CD4-positive, CD25-positive, alpha-beta regulatory T cell (primary cell): ENCODE measurements around the gene SLC1A2. TPM values are rescaled to one million over a fixed set of nuclear protein-coding genes. Genes with fewer than 3 reads are reported as not detected.

Source experiments
- ATAC-seq, 2 donors: fragments of 150-1000 bp; cut with Tn5 transposase; one replicate each; pipeline ENCODE4 v1.10.0; 2021; ENCODE audit warnings: low read depth in 2 of 2, moderate number of reproducible peaks in 2 of 2, moderate library complexity in 1 of 2
- DNase-seq, 3 donors: peaks; one replicate each; pipeline versions ENCODE4 v3.0.0 to v3.0.0-alpha.2; 2012 to 2022; ENCODE audit warnings: mixed read lengths in 1 of 3
- H3K27ac ChIP-seq: one replicate; pipeline ENCODE4 v1.7.0; 2013; ENCODE audit warnings: mild to moderate bottlenecking, low read length; ENCODE audit not compliant: insufficient read depth, poor library complexity, severe bottlenecking
- H3K27me3 ChIP-seq: one replicate; pipeline ENCODE4 v1.7.0; 2013; ENCODE audit warnings: low read length; ENCODE audit not compliant: control insufficient read depth, insufficient read depth
- H3K36me3 ChIP-seq: one replicate; pipeline ENCODE4 v1.7.0; 2013; ENCODE audit warnings: mild to moderate bottlenecking, low read length, moderate library complexity; ENCODE audit not compliant: control insufficient read depth, insufficient read depth
- H3K4me1 ChIP-seq: 2 replicates; pipeline ENCODE4 v1.7.0; 2013; ENCODE audit warnings: mild to moderate bottlenecking, low read length; ENCODE audit not compliant: insufficient read depth, control insufficient read depth, poor library complexity, severe bottlenecking
- H3K4me3 ChIP-seq: one replicate; pipeline ENCODE4 v1.7.0; 2013; ENCODE audit warnings: low read depth, mild to moderate bottlenecking, low read length, moderate library complexity
- H3K9me3 ChIP-seq, 2 experiments: 1 replicate in 1 of 2; 2 replicates in 1 of 2; pipeline ENCODE4 v1.7.0; 2013; ENCODE audit warnings: low read length in 2 of 2, mild to moderate bottlenecking in 1 of 2, moderate library complexity in 1 of 2; ENCODE audit not compliant: control insufficient read depth in 2 of 2
- H3K27ac Mint-ChIP-seq, 3 donors: one replicate each; pipeline ENCODE4 v1.8.0; 2020 to 2022; ENCODE audit warnings: mild to moderate bottlenecking in 3 of 3, mixed read lengths in 3 of 3, moderate library complexity in 2 of 3
- H3K27me3 Mint-ChIP-seq: one replicate; pipeline ENCODE4 v1.8.0; 2022; ENCODE audit warnings: mild to moderate bottlenecking, mixed read lengths
- H3K36me3 Mint-ChIP-seq: one replicate; pipeline ENCODE4 v1.8.0; 2020; ENCODE audit warnings: mixed read lengths
- H3K4me1 Mint-ChIP-seq, 4 donors: one replicate each; pipeline ENCODE4 v1.8.0; 2020 to 2022; ENCODE audit warnings: mixed read lengths in 4 of 4, mild to moderate bottlenecking in 1 of 4
- H3K4me3 Mint-ChIP-seq, 4 donors: one replicate each; pipeline ENCODE4 v1.8.0; 2020 to 2022; ENCODE audit warnings: mild to moderate bottlenecking in 4 of 4, mixed read lengths in 4 of 4, moderate library complexity in 3 of 4
- H3K9me3 Mint-ChIP-seq, 7 donors: one replicate each; pipeline ENCODE4 v1.8.0; 2020 to 2022; ENCODE audit warnings: mixed read lengths in 7 of 7, mild to moderate bottlenecking in 3 of 7, moderate library complexity in 2 of 7
- polyA plus RNA-seq, 4 donors: library from polyadenylated mRNA; unstranded; fragments of 300-500 nt; fragmentation: Illumina TruSeq; gene quantifications; one replicate each; pipeline ENCODE4 v1.2.3, GENCODE V29; 2021
- total RNA-seq: library from RNA; stranded (reverse); gene quantifications from one replicate; pipeline ENCODE4 v1.2.3, GENCODE V29; 2022

The SLC1A2 gene
- total and polyA plus RNA-seq, 5 donors from 2014 or later: 0.08 to 0.23 TPM; not detected in 3

- Histone ChIP-seq H3K27me3 (no peaks in the 10 kb centered on the region), H3K36me3 (no peaks in the 10 kb centered on the region), H3K9me3 (no peaks in the 10 kb centered on the region), H3K27ac (no peak overlapping the region), H3K4me1 (no peaks in the 10 kb centered on the region), H3K4me3 (no peak overlapping the region)
- no peak overlapping the region for H3K4me3 Mint-ChIP-seq
- H3K27ac Mint-ChIP-seq: no peak overlapping the region
- peaks cover 0 to 12% (median 3%) of the 10 kb centered on the region in 4 donors for H3K4me1 Mint-ChIP-seq
- no peaks in the 10 kb centered on the region for H3K36me3 Mint-ChIP-seq
- peaks cover 10% of the 10 kb centered on the region for H3K27me3 Mint-ChIP-seq
- no peaks in the 10 kb centered on the region for H3K9me3 Mint-ChIP-seq
- DNase-seq (no peak), ATAC-seq (no peak)
Observed at GRCh38 chr11:35313066-35313759, 106.1 kb downstream of the SLC1A2 start.

- Histone ChIP-seq H3K27me3 (no peaks in the 10 kb centered on the region), H3K4me3 (no peak overlapping the region), H3K9me3 (no peaks in the 10 kb centered on the region), H3K27ac (no peak overlapping the region), H3K36me3 (no peaks in the 10 kb centered on the region), H3K4me1 (no peaks in the 10 kb centered on the region)
- Mint-ChIP-seq H3K27me3 (peaks cover 10% of the 10 kb centered on the region), H3K9me3 (no peaks in the 10 kb centered on the region), H3K36me3 (no peaks in the 10 kb centered on the region), H3K4me3 (no peak overlapping the region), H3K4me1 (peaks cover 0 to 6% (median 1%) of the 10 kb centered on the region in 4 donors), H3K27ac (no peak overlapping the region)
- DNase-seq: no peak
- ATAC-seq: no peak
Observed at GRCh38 chr11:35311331-35311730, 108.0 kb downstream of the SLC1A2 start.

GRCh38 chr11:35308157-35308556, 111.2 kb downstream of the SLC1A2 start:
- Histone ChIP-seq H3K4me3 (no peak overlapping the region), H3K4me1 (no peaks in the 10 kb centered on the region), H3K36me3 (no peaks in the 10 kb centered on the region), H3K9me3 (no peaks in the 10 kb centered on the region), H3K27ac (no peak overlapping the region), H3K27me3 (no peaks in the 10 kb centered on the region)
- ATAC-seq: no peak
- H3K4me3 Mint-ChIP-seq: no peak overlapping the region
- H3K9me3 Mint-ChIP-seq: no peaks in the 10 kb centered on the region
- no peak for DNase-seq
- peaks cover 0 to 27% (median 15%) of the 10 kb centered on the region in 4 donors for H3K4me1 Mint-ChIP-seq
- peaks cover 5% of the 10 kb centered on the region for H3K27me3 Mint-ChIP-seq
- peak overlapping the region in 1 of 3 donors; percentile 59 for H3K27ac Mint-ChIP-seq
- H3K36me3 Mint-ChIP-seq: no peaks in the 10 kb centered on the region

DNA sequence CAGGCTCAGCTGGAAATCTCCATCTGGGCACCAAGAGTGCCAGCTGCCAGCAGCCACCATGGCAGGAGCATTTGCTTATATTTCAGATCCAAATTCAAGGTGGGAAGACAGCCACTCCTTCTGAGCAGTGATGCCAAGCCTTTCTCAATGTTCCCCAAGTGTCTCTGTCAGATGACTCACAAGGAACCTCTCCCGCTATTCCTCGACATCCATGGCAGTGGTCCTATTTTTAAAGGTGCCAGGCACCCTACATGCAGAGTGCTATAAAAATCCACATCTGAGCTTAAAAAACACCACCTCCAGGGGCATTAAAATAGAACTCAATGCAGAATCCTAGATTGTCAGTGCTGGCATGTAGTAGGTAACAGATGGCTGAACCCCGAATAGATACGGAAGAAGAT, 112.1 kb downstream of the SLC1A2 start:
- H3K9me3 Mint-ChIP-seq: no peaks in the 10 kb centered on the region
- Histone ChIP-seq H3K4me3 (no peak overlapping the region), H3K9me3 (no peaks in the 10 kb centered on the region), H3K4me1 (no peaks in the 10 kb centered on the region), H3K27me3 (no peaks in the 10 kb centered on the region), H3K36me3 (no peaks in the 10 kb centered on the region), H3K27ac (no peak overlapping the region)
- ATAC-seq: no peak
- no peak for DNase-seq
- no peaks in the 10 kb centered on the region for H3K36me3 Mint-ChIP-seq
- peaks cover 0 to 27% (median 19%) of the 10 kb centered on the region in 4 donors for H3K4me1 Mint-ChIP-seq
- no peak overlapping the region for H3K27ac Mint-ChIP-seq
- no peak overlapping the region for H3K4me3 Mint-ChIP-seq
- peaks cover 5% of the 10 kb centered on the region for H3K27me3 Mint-ChIP-seq

DNA sequence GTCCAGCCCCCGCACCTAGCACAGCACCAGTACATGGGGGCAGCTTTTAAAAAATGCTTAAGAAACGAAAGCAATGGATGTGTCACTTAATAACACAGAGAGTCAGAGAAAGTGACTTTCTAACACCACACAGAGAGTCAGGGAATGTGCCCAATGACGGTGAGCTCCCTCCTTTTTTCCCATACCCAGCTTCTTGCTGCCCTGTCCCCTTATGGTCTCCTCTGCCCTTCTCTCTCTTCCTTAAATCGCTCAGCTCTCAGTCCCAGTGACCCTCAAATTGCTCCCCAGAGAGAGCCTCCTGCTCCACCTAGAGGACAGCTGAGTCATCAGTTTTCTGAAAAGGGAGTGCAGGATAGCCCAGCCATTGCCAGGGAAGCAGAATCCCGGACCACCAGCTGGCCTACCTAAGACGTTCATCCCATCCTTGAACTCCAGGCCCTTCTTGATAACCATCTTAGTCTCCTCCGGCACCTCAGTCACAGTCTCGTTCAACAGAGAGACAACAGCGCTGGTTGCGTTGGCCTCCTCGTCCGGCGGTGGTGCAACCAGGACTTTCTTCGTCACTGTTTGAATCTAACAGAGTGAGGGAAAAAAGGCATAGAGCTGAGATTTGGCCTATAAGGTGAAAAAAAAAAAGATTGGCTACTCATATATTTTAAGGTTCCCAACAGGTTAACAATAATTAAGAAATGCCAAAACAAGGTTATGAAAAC, 113.5 kb downstream of the SLC1A2 start:
- Mint-ChIP-seq H3K27me3 (no peaks in the 10 kb centered on the region), H3K27ac (peak overlapping the region; percentile 89 to 95 (median 93))

GRCh38 chr11:35304900-35305460, 114.4 kb downstream of the SLC1A2 start:
- Histone ChIP-seq H3K9me3 (no peaks in the 10 kb centered on the region), H3K4me3 (no peak overlapping the region), H3K27me3 (no peaks in the 10 kb centered on the region), H3K4me1 (no peaks in the 10 kb centered on the region), H3K27ac (no peak overlapping the region), H3K36me3 (no peaks in the 10 kb centered on the region)
- no peaks in the 10 kb centered on the region for H3K36me3 Mint-ChIP-seq
- peaks cover 0 to 27% (median 19%) of the 10 kb centered on the region in 4 donors for H3K4me1 Mint-ChIP-seq
- DNase-seq (no peak), ATAC-seq (no peak)
- H3K4me3 Mint-ChIP-seq: no peak overlapping the region
- H3K27ac Mint-ChIP-seq: peak overlapping the region in 2 of 3 donors; percentile 89 to 95
- H3K27me3 Mint-ChIP-seq: no peaks in the 10 kb centered on the region
- no peaks in the 10 kb centered on the region for H3K9me3 Mint-ChIP-seq

More for the DNA sequence above, 113.5 kb downstream of the SLC1A2 start:
- Histone ChIP-seq H3K9me3 (no peaks in the 10 kb centered on the region), H3K36me3 (no peaks in the 10 kb centered on the region), H3K27ac (no peak overlapping the region), H3K4me3 (peak overlapping the region; percentile 7), H3K4me1 (no peaks in the 10 kb centered on the region), H3K27me3 (no peaks in the 10 kb centered on the region)
- Mint-ChIP-seq H3K4me1 (peaks cover 0 to 27% (median 19%) of the 10 kb centered on the region in 4 donors), H3K4me3 (peak overlapping the region in 2 of 4 donors; percentile 16 to 71), H3K36me3 (no peaks in the 10 kb centered on the region), H3K9me3 (no peaks in the 10 kb centered on the region)
- DNase-seq (peak; percentile 10 to 45 (median 32)), ATAC-seq (peak; percentile 24 to 55)

DNA sequence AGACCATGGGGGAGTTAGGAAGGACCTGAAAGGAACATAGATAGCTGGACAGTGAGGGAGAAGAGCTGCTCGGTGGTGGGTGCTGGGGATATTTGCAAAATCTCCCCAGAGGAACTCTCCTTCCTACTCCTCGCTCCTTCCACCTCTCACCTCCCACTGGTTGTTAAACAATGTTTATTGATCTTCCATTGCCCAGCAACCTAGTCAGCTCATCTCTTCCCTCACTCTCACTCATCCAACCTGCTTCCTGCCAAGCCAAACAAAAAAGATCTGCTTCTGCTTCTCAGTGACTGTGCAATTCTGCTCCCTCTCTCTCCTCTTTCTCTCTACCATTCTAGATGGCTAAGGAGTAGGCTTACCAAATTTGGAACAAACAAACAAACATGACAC, 115.0 kb downstream of the SLC1A2 start:
- ATAC-seq (no peak), DNase-seq (no peak)
- Histone ChIP-seq H3K9me3 (no peaks in the 10 kb centered on the region), H3K27ac (no peak overlapping the region), H3K36me3 (no peaks in the 10 kb centered on the region), H3K4me1 (no peaks in the 10 kb centered on the region), H3K4me3 (no peak overlapping the region), H3K27me3 (no peaks in the 10 kb centered on the region)
- Mint-ChIP-seq H3K9me3 (no peaks in the 10 kb centered on the region), H3K27me3 (no peaks in the 10 kb centered on the region), H3K36me3 (no peaks in the 10 kb centered on the region), H3K4me1 (peaks cover 0 to 27% (median 21%) of the 10 kb centered on the region in 4 donors), H3K4me3 (no peak overlapping the region), H3K27ac (peak overlapping the region; percentile 49 to 89 (median 69))
